Pancreas (tissue), 10 donors: ENCODE data around the gene RNF111. TPM values are rescaled to one million over a fixed set of nuclear protein-coding genes. Genes with fewer than 3 reads are reported as not detected.
"Not testable (repeated sequence)": the region's sequence is repeated elsewhere in the genome, so short reads cannot be mapped to it uniquely, and the experiment has no call there.

Source experiments
- ATAC-seq, 4 donors: fragments of 200-7000 bp; cut with Tn5 transposase; one replicate each; pipeline versions ENCODE4 v1.8.0 to v1.9.1; 2020; ENCODE audit warnings: mild to moderate bottlenecking in 4 of 4, moderate library complexity in 4 of 4
- DNase-seq, 6 donors: peaks; one replicate each; pipeline ENCODE4 v3.0.0-alpha.2; 2020
- FAIRE-seq: peaks from 2 replicates; lab custom pipeline; 2012; peaks lifted over from hg19 to GRCh38; lab: Jason Lieb, UNC
- H3K27ac ChIP-seq, 4 donors: fragments of 200-600 bp; sonication (generic); 1 replicate in 3 of 4; 2 replicates in 1 of 4; pipeline versions ENCODE4 v1.5.0 to v1.8.0; 2020
- H3K27me3 ChIP-seq, 4 donors: fragments of 200-600 bp; one replicate each; pipeline ENCODE4 v1.8.0; 2021
- H3K36me3 ChIP-seq, 3 donors: fragments of 200-600 bp; sonication (generic) in 1 of 3; one replicate each; pipeline versions ENCODE4 v1.5.0 to v1.8.0; 2020 to 2021
- H3K4me1 ChIP-seq, 3 donors: fragments of 200-600 bp; one replicate each; pipeline ENCODE4 v1.8.0; 2021
- H3K4me3 ChIP-seq, 4 donors: fragments of 200-600 bp; sonication (generic) in 2 of 4; one replicate each; pipeline versions ENCODE4 v1.5.0 to v1.8.0; 2020 to 2021
- H3K9me3 ChIP-seq, 4 donors: fragments of 200-600 bp; one replicate each; pipeline ENCODE4 v1.8.0; 2021
- CTCF ChIP-seq, 4 donors: fragments of 200-600 bp; sonication (generic) in 3 of 4; IDR thresholded peaks; one replicate each; pipeline versions ENCODE4 v1.5.0 to v1.8.0; 2021; ENCODE audit warnings: antibody characterized with exemption in 4 of 4
- WGBS, 2 donors: extraction: QIAGEN DNeasy Blood & Tissue Kit; methylation state at CpG; one replicate each; pipeline ENCODE4 v1.1.7; 2013; 5-methylcytosine and 5-hydroxymethylcytosine counted together
- intact Hi-C, 3 donors: fragments of 100-400 bp; cut with DNase I; formaldehyde crosslinking; loops; one replicate each; pipeline versions ENCODE4 v1.11.1 to v1.14.2; 2022
- polyA plus RNA-seq, 2 donors: library from polyadenylated mRNA; stranded (reverse); fragments of 200-250 nt; gene quantifications; one replicate each; pipeline ENCODE4 v1.2.3, GENCODE V29; 2013
- total RNA-seq, 6 donors: library from RNA; stranded (reverse); fragmentation: NEBNext Ultra II Directional in 4 of 6; extraction: Animal tissue kit (Norgen Biotek cat#: 25700) in 4 of 6; gene quantifications; one replicate each; pipeline versions ENCODE4 v1.2.1 to v1.2.4, GENCODE V29; 2021 to 2023
- donor health status: healthy with polysubstance abuse.
- donor health status: DM: no; HTN: no; CAD: no; lungs with moderate emphysema.
- donor health status: DM: no; HTN: no; CAD: no.
- donor health status: control.
- donor health status: control.
- donor health status: Bipolar disorder and iron deficiency.
- donor health status: DM: yes; HTN: yes; CAD: no.
- donor health status: DM: no; HTN: no; CAD: no.
- donor health status: DM: no; HTN: no; CAD: no.
- donor health status: DM: yes; HTN: yes; CAD: no.

RNF111 gene
- total and polyA plus RNA-seq, 8 donors: 4.6 to 25.8 (median 12.3) TPM

- FAIRE-seq: no peak
- DNase-seq: no peak
- ATAC-seq: no peak
- Histone ChIP-seq H3K27me3 (no peaks in the 10 kb centered on the region), H3K4me1 (peaks cover 0 to 11% (median 0%) of the 10 kb centered on the region in 3 donors), H3K4me3 (no peak overlapping the region), H3K36me3 (no peaks in the 10 kb centered on the region), H3K9me3 (no peaks in the 10 kb centered on the region), H3K27ac (no peak overlapping the region)
- intact Hi-C loops: no loop called here
- 44 to 56% methylated on average over 1 of the region's 1 CpG for WGBS, 2 donors
- no peak for TF ChIP-seq CTCF (IDR thresholded peaks at IDR 0.05)
These were observed 7.5 kb downstream of the RNF111 start for GRCh38 chr15:58994906-58995453.

- ATAC-seq (no peak), FAIRE-seq (no peak), DNase-seq (no peak)
- H3K27ac ChIP-seq: no peak overlapping the region
- 96 to 98% methylated on average over 2 of the region's 2 CpGs for WGBS, 2 donors
- intact Hi-C loops: no loop called here
- H3K9me3 ChIP-seq: no peaks in the 10 kb centered on the region
- no peak overlapping the region for H3K4me3 ChIP-seq
- H3K4me1 ChIP-seq: peaks cover 0 to 2% (median 0%) of the 10 kb centered on the region in 3 donors
- H3K36me3 ChIP-seq: no peaks in the 10 kb centered on the region
- no peaks in the 10 kb centered on the region for H3K27me3 ChIP-seq
- no peak for TF ChIP-seq CTCF (IDR thresholded peaks at IDR 0.05)
These were observed 12.2 kb downstream of the RNF111 start for GRCh38 chr15:58999694-59000093.

GRCh38 chr15:59000251-59000650 lies 12.8 kb downstream of the RNF111 start:
- FAIRE-seq, H3K27ac ChIP-seq, ATAC-seq, H3K4me1 ChIP-seq, intact Hi-C loops, H3K36me3 ChIP-seq, H3K4me3 ChIP-seq, H3K9me3 ChIP-seq, H3K27me3 ChIP-seq, DNase-seq: not testable (repeated sequence)
- 98% methylated on average over 10 of the region's 10 CpGs for WGBS, 2 donors

GRCh38 chr15:59001946-59002345 lies 14.5 kb downstream of the RNF111 start:
- no peak for DNase-seq
- 98% methylated on average over 5 of the region's 5 CpGs for WGBS, 2 donors
- H3K36me3 ChIP-seq: no peaks in the 10 kb centered on the region
- H3K27ac ChIP-seq: no peak overlapping the region
- H3K4me1 ChIP-seq: peaks cover 0 to 10% (median 0%) of the 10 kb centered on the region in 3 donors
- no peak overlapping the region for H3K4me3 ChIP-seq
- no peak for ATAC-seq
- H3K9me3 ChIP-seq: no peaks in the 10 kb centered on the region
- no peaks in the 10 kb centered on the region for H3K27me3 ChIP-seq
- no peak for FAIRE-seq
- TF ChIP-seq CTCF (IDR thresholded peaks at IDR 0.05): no peak
- intact Hi-C loops: no loop called here

- Histone ChIP-seq H3K9me3 (no peaks in the 10 kb centered on the region), H3K4me1 (peaks cover 0 to 10% (median 0%) of the 10 kb centered on the region in 3 donors), H3K36me3 (no peaks in the 10 kb centered on the region), H3K27ac (peak overlapping the region in 1 of 4 donors; percentile 12), H3K27me3 (no peaks in the 10 kb centered on the region), H3K4me3 (no peak overlapping the region)
- ATAC-seq (peak in 2 of 4 donors; percentile 46 to 60), FAIRE-seq (no peak), DNase-seq (no peak)
- 82 to 86% methylated on average over 2 of the region's 2 CpGs for WGBS, 2 donors
- intact Hi-C loops: no loop called here
- no peak for TF ChIP-seq CTCF (IDR thresholded peaks at IDR 0.05)
These were observed 15.0 kb downstream of the RNF111 start for GRCh38 chr15:59002418-59002859.
